Left lung (tissue), 10 donors: ENCODE results near the gene CDH8. TPM values are rescaled to one million over a fixed set of nuclear protein-coding genes. Genes with fewer than 3 reads are reported as not detected.
A peak's percentile ranks its signal among the peaks of the same experiment; 100 is the strongest.

Source experiments
- ATAC-seq: fragments of 200-7000 bp; cut with Tn5 transposase; one replicate; pipeline ENCODE4 v1.9.1; 2020; ENCODE audit warnings: moderate library complexity
- DNase-seq, 4 donors: peaks; one replicate each; pipeline ENCODE4 v3.0.0-alpha.2; 2013 to 2020
- H3K27ac ChIP-seq, 2 donors: fragments of 200-600 bp; sonication (generic) in 1 of 2; one replicate each; pipeline versions ENCODE4 v1.5.0 to v1.8.0; 2020 to 2021
- H3K27me3 ChIP-seq, 2 donors: fragments of 200-600 bp; sonication (generic) in 1 of 2; one replicate each; pipeline versions ENCODE4 v1.5.0 to v1.8.0; 2020 to 2021
- H3K36me3 ChIP-seq, 2 donors: fragments of 200-600 bp; sonication (generic) in 1 of 2; one replicate each; pipeline versions ENCODE4 v1.5.0 to v1.8.0; 2020 to 2021
- H3K4me1 ChIP-seq, 2 donors: fragments of 200-600 bp; one replicate each; pipeline ENCODE4 v1.8.0; 2021
- H3K4me3 ChIP-seq, 2 donors: fragments of 200-600 bp; sonication (generic) in 1 of 2; one replicate each; pipeline versions ENCODE4 v1.5.0 to v1.8.0; 2020 to 2021; ENCODE audit warnings: mild to moderate bottlenecking in 1 of 2
- H3K9me3 ChIP-seq, 2 donors: fragments of 200-600 bp; sonication (generic) in 1 of 2; one replicate each; pipeline versions ENCODE4 v1.5.0 to v1.8.0; 2020 to 2021
- CTCF ChIP-seq, 2 donors: fragments of 200-600 bp; sonication (generic) in 1 of 2; IDR thresholded peaks; one replicate each; pipeline versions ENCODE4 v1.5.0 to v1.8.0; 2021; ENCODE audit warnings: antibody characterized with exemption in 2 of 2
- intact Hi-C, 2 donors: fragments of 100-400 bp; cut with DNase I; formaldehyde crosslinking; loops; one replicate each; pipeline versions ENCODE4 v1.11.2 to v1.14.2; 2022
- polyA plus RNA-seq, 6 donors: library from polyadenylated mRNA; unstranded; fragments of 120-200 nt; gene quantifications; one replicate each; pipeline ENCODE4 v1.2.1, GENCODE V29; 2013; ENCODE audit not compliant: insufficient read length in 6 of 6
- total RNA-seq, 2 donors: library from RNA; stranded (reverse); fragmentation: NEBNext Ultra II Directional; extraction: Animal tissue kit (Norgen Biotek cat#: 25700); gene quantifications; one replicate each; pipeline ENCODE4 v1.2.1, GENCODE V29; 2021
- donor health status: DM: no; HTN: yes; CAD: no.
- donor health status: DM: no; HTN: no; CAD: no.

CDH8 gene
- total and polyA plus RNA-seq, 8 donors = 0.17 to 2.5 (median 1.2) TPM

- ATAC-seq (no peak), DNase-seq (peak in 2 of 4 donors; percentile 27 to 62)
- no peak for TF ChIP-seq CTCF (IDR thresholded peaks at IDR 0.05)
- intact Hi-C loops = no loop called here
- Histone ChIP-seq H3K4me3 (no peak overlapping the region), H3K27ac (no peak overlapping the region), H3K36me3 (no peaks in the 10 kb centered on the region), H3K9me3 (no peaks in the 10 kb centered on the region), H3K4me1 (no peaks in the 10 kb centered on the region), H3K27me3 (no peaks in the 10 kb centered on the region)
These were observed 391.5 kb downstream of the CDH8 start for GRCh38 chr16:61644736-61645135.

DNA sequence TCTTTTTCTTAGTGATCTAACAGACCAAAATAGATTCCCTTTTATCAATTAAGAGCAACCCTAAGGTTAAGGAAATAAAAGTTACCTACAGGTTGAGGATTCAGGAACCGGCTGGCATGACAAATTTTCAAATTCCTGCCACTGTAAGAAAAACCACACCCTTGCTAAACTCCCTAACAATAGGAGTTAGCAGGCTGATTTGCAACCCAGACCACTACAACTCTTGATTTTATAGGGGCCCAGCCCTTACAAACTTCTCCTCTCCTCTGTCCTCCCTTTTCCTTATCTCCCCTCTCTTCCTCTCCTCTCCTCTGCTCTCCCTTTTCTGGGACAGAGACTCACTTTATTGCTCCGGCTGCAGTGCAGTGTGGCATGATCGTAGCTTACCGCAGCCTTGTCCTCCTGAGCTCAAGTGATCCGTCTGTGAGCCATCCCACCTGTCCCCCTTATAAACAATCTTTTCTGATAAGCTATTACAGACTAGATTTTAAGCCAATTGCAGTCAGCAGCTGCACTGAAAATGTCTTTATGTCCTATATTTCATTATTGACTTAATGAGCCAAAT lies 418.9 kb downstream of the CDH8 start:
- Histone ChIP-seq H3K36me3 (no peaks in the 10 kb centered on the region), H3K27ac (no peak overlapping the region), H3K4me1 (no peaks in the 10 kb centered on the region), H3K4me3 (no peak overlapping the region), H3K27me3 (no peaks in the 10 kb centered on the region), H3K9me3 (no peaks in the 10 kb centered on the region)
- no peak for DNase-seq
- intact Hi-C loops = no loop called here
- TF ChIP-seq CTCF (IDR thresholded peaks at IDR 0.05) = no peak
- ATAC-seq = no peak

DNA sequence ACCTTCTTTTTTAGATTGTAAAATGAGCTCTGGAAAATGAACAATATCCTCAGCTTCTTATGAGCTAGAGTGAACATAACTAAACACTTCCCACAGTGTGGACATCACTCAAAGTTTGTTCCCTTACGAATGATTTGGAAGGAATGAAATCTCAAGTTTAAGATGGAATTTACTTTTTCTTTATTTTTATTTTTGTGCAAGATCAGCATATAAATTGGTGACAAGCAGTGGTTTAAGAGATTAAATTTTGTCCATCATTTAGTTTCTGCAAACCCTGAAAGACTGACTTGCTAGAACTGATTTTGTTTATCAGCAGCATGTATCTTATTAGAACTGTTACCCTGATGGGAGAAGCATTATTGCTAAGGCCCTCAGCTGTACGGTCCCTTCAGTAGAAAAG lies 420.1 kb downstream of the CDH8 start:
- H3K27me3 ChIP-seq = no peaks in the 10 kb centered on the region
- H3K4me1 ChIP-seq = no peaks in the 10 kb centered on the region
- H3K36me3 ChIP-seq = no peaks in the 10 kb centered on the region
- no peaks in the 10 kb centered on the region for H3K9me3 ChIP-seq
- H3K27ac ChIP-seq = no peak overlapping the region
- intact Hi-C loops = no loop called here
- no peak for TF ChIP-seq CTCF (IDR thresholded peaks at IDR 0.05)
- ATAC-seq (no peak), DNase-seq (no peak)
- H3K4me3 ChIP-seq = no peak overlapping the region

DNA sequence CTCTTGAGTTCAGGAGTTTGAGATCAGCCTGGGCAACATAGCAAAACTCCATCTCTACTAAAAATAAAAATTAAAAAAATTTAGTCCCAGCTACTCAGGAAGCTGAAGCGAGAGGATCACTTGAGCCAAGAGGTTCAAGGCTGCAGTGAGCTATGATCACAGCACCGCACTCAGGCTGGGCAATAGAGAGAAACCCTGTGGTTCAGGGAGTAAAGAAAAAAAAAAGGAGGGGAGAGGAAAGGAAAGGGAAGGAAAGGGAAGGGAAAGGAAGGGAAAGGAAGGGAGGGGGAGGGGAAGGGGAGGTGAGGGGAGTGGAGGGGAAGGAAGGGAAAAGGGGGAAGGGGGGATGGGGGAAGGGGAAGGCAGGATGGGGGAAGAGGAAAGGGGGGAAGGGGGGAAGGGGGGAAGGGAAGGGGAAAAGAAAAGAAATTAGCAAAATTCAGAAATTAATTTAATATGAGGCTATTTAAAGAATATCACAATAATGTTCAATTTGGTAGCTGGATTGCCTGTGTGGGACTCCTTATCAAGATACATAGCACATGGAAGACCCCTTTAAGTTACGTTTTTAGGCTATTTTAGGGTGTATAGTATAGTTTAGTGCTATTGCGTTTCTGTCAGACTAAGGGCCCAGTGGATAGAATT lies 424.3 kb downstream of the CDH8 start:
- H3K27ac ChIP-seq = no peak overlapping the region
- H3K4me1 ChIP-seq = no peaks in the 10 kb centered on the region
- no peaks in the 10 kb centered on the region for H3K36me3 ChIP-seq
- intact Hi-C loops = no loop called here
- H3K27me3 ChIP-seq = no peaks in the 10 kb centered on the region
- no peak for TF ChIP-seq CTCF (IDR thresholded peaks at IDR 0.05)
- no peaks in the 10 kb centered on the region for H3K9me3 ChIP-seq
- no peak overlapping the region for H3K4me3 ChIP-seq
- DNase-seq (no peak), ATAC-seq (no peak)

GRCh38 chr16:61606581-61606980 lies 429.7 kb downstream of the CDH8 start:
- ATAC-seq = no peak
- no peaks in the 10 kb centered on the region for H3K36me3 ChIP-seq
- intact Hi-C loops = no loop called here
- H3K4me3 ChIP-seq = no peak overlapping the region
- H3K27ac ChIP-seq = no peak overlapping the region
- peaks cover 0 to 6% of the 10 kb centered on the region in 2 donors for H3K9me3 ChIP-seq
- no peaks in the 10 kb centered on the region for H3K4me1 ChIP-seq
- TF ChIP-seq CTCF (IDR thresholded peaks at IDR 0.05) = no peak
- no peaks in the 10 kb centered on the region for H3K27me3 ChIP-seq
- DNase-seq = no peak
